ENCODE data around the gene CCL4. TPM values are rescaled to one million over a fixed set of nuclear protein-coding genes. Genes with fewer than 3 reads are reported as not detected.

CCL4 gene
- total and polyA plus RNA-seq, 2 donors (not counting 1 experiment from before 2014, with no cell fraction given): 3.5 to 7.6 TPM

GRCh38 chr17:36066365-36066985 is 37.2 kb upstream of the CCL4 start:
- no peak for ATAC-seq (ENCODE audit: low read depth)
- DNase-seq: no peak
- H3K4me1 Mint-ChIP-seq: peaks cover 9% of the 10 kb centered on the region

More at GRCh38 chr17:36066365-36066985, 37.2 kb upstream of the CCL4 start:
- peaks cover under 1% of the 10 kb centered on the region for H3K27me3 Mint-ChIP-seq
- peaks cover 0 to 4% (median 0%) of the 10 kb centered on the region in 4 experiments for H3K27me3 ChIP-seq (replicated peaks in 1 of 4; ENCODE audit: control extremely low read depth in 1 of 4, control insufficient read depth in 3 of 4, insufficient read depth in 4 of 4, low read length in 3 of 4)
- WGBS (ENCODE audit: insufficient coverage): 95% methylated on average over 3 of the region's 6 CpGs
- no peaks in the 10 kb centered on the region for H3K79me2 ChIP-seq (ENCODE audit: control insufficient read depth, insufficient read depth, low read length)
- H4K20me1 ChIP-seq (ENCODE audit: control insufficient read depth, insufficient read depth, low read length, poor library complexity, severe bottlenecking): no peaks in the 10 kb centered on the region
- H3K27ac ChIP-seq (ENCODE audit: low read length in 2 of 2): no peak overlapping the region
- H3K4me3 Mint-ChIP-seq: no peak overlapping the region
- no peaks in the 10 kb centered on the region for H3K9me3 Mint-ChIP-seq (ENCODE audit: insufficient read depth)
- no peak overlapping the region for H3K4me2 ChIP-seq (replicated peaks; ENCODE audit: low read depth, low read length, poor library complexity, severe bottlenecking)
- H3K27ac Mint-ChIP-seq: no peak overlapping the region
- H2AFZ ChIP-seq (ENCODE audit: insufficient read depth, low read depth, low read length, poor library complexity, severe bottlenecking): no peak overlapping the region
- no peak overlapping the region for H3K9ac ChIP-seq (ENCODE audit: low read length)
- H3K9me3 ChIP-seq (ENCODE audit: control extremely low read depth in 1 of 3, control insufficient read depth in 2 of 3, insufficient read depth in 1 of 3, low read length in 2 of 3): peaks cover 0 to 4% (median 3%) of the 10 kb centered on the region in 3 donors
- peaks cover 0 to 3% of the 10 kb centered on the region in 2 donors for H3K4me1 ChIP-seq (ENCODE audit: control insufficient read depth in 2 of 2, insufficient read depth in 2 of 2, low read length in 2 of 2)
- no peak overlapping the region for H3K4me3 ChIP-seq (ENCODE audit: control extremely low read depth in 1 of 5, extremely low read depth in 1 of 5, insufficient read depth in 1 of 5, low read depth in 2 of 5, low read length in 4 of 5)
- TF ChIP-seq EZH2 (IDR thresholded peaks at IDR 0.05; ENCODE audit: borderline replicate concordance, insufficient read depth, low read depth, low read length, poor library complexity, severe bottlenecking): no peak
- TF ChIP-seq CTCF (IDR thresholded peaks at IDR 0.05): no peak
- H3K36me3 ChIP-seq (replicated peaks in 1 of 2; ENCODE audit: control extremely low read depth in 1 of 2, control insufficient read depth in 1 of 2, extremely low read depth in 1 of 2, insufficient read depth in 2 of 2, low read length in 1 of 2): no peaks in the 10 kb centered on the region
- ChIA-PET CTCF (interaction anchor here (1.4 kb wide), 1 partner anchor 10 kb away, joined by 3 read pairs; no protein-coding TSS in a partner anchor), POLR2A (interaction anchor here (0.6 kb wide), 1 partner anchor 652 kb away, joined by 3 read pairs; no protein-coding TSS in a partner anchor)
- intact Hi-C loops (cut with micrococcal nuclease): no loop called here
